Measurements from ENCODE around the gene WNT4. TPM values are rescaled to one million over a fixed set of nuclear protein-coding genes. Genes with fewer than 3 reads are reported as not detected.

The WNT4 gene
- total and polyA plus RNA-seq, 2 donors, result 1.8 to 1.9 TPM

GRCh38 chr1:22168412-22168973 is 25.6 kb upstream of the WNT4 start:
- Histone ChIP-seq H3K9me3 (ENCODE audit: control insufficient read depth in 2 of 2, insufficient read depth in 1 of 2, low read length in 1 of 2) (no peaks in the 10 kb centered on the region), H3K4me3 (ENCODE audit: low read length in 2 of 2) (no peak overlapping the region), H3K36me3 (ENCODE audit: control insufficient read depth in 2 of 2, insufficient read depth in 2 of 2, low read length in 1 of 2) (no peaks in the 10 kb centered on the region), H3K4me1 (ENCODE audit: control insufficient read depth in 2 of 2, insufficient read depth in 2 of 2, low read length in 2 of 2) (no peaks in the 10 kb centered on the region), H3K27ac (ENCODE audit: low read depth in 1 of 2, low read length in 1 of 2) (no peak overlapping the region), H3K27me3 (ENCODE audit: control insufficient read depth in 2 of 2, insufficient read depth in 1 of 2, low read length in 1 of 2) (peaks cover 0 to 2% of the 10 kb centered on the region in 2 donors)
- DNase-seq (ENCODE audit: low read depth in 6 of 9, low spot score in 9 of 9), result no peak
- 27% methylated on average over 4 of the region's 4 CpGs for WGBS

GRCh38 chr1:22166439-22166838 is 23.5 kb upstream of the WNT4 start:
- no peaks in the 10 kb centered on the region for H3K9me3 ChIP-seq (ENCODE audit: control insufficient read depth in 2 of 2, insufficient read depth in 1 of 2, low read length in 1 of 2)
- H3K4me1 ChIP-seq (ENCODE audit: control insufficient read depth in 2 of 2, insufficient read depth in 2 of 2, low read length in 2 of 2), result no peaks in the 10 kb centered on the region
- H3K27me3 ChIP-seq (ENCODE audit: control insufficient read depth in 2 of 2, insufficient read depth in 1 of 2, low read length in 1 of 2), result no peaks in the 10 kb centered on the region
- no peaks in the 10 kb centered on the region for H3K36me3 ChIP-seq (ENCODE audit: control insufficient read depth in 2 of 2, insufficient read depth in 2 of 2, low read length in 1 of 2)
- DNase-seq (ENCODE audit: low read depth in 6 of 9, low spot score in 9 of 9), result no peak
- no peak overlapping the region for H3K27ac ChIP-seq (ENCODE audit: low read depth in 1 of 2, low read length in 1 of 2)
- no peak overlapping the region for H3K4me3 ChIP-seq (ENCODE audit: low read length in 2 of 2)
- WGBS, result 91% methylated on average over 1 of the region's 1 CpG

GRCh38 chr1:22164841-22165808 is 22.2 kb upstream of the WNT4 start:
- Histone ChIP-seq H3K36me3 (ENCODE audit: control insufficient read depth in 2 of 2, insufficient read depth in 2 of 2, low read length in 1 of 2) (no peaks in the 10 kb centered on the region), H3K4me3 (ENCODE audit: low read length in 2 of 2) (no peak overlapping the region), H3K4me1 (ENCODE audit: control insufficient read depth in 2 of 2, insufficient read depth in 2 of 2, low read length in 2 of 2) (no peaks in the 10 kb centered on the region), H3K27ac (ENCODE audit: low read depth in 1 of 2, low read length in 1 of 2) (no peak overlapping the region), H3K27me3 (ENCODE audit: control insufficient read depth in 2 of 2, insufficient read depth in 1 of 2, low read length in 1 of 2) (no peaks in the 10 kb centered on the region), H3K9me3 (ENCODE audit: control insufficient read depth in 2 of 2, insufficient read depth in 1 of 2, low read length in 1 of 2) (no peaks in the 10 kb centered on the region)
- DNase-seq (ENCODE audit: low read depth in 6 of 9, low spot score in 9 of 9), result no peak
- WGBS, result 91% methylated on average over 14 of the region's 14 CpGs

GRCh38 chr1:22163564-22163963 is 20.7 kb upstream of the WNT4 start:
- no peaks in the 10 kb centered on the region for H3K27me3 ChIP-seq (ENCODE audit: control insufficient read depth in 2 of 2, insufficient read depth in 1 of 2, low read length in 1 of 2)
- no peak overlapping the region for H3K27ac ChIP-seq (ENCODE audit: low read depth in 1 of 2, low read length in 1 of 2)
- H3K4me1 ChIP-seq (ENCODE audit: control insufficient read depth in 2 of 2, insufficient read depth in 2 of 2, low read length in 2 of 2), result no peaks in the 10 kb centered on the region
- no peak for DNase-seq (ENCODE audit: low read depth in 6 of 9, low spot score in 9 of 9)
- 55% methylated on average over 6 of the region's 6 CpGs for WGBS
- H3K36me3 ChIP-seq (ENCODE audit: control insufficient read depth in 2 of 2, insufficient read depth in 2 of 2, low read length in 1 of 2), result no peaks in the 10 kb centered on the region
- no peak overlapping the region for H3K4me3 ChIP-seq (ENCODE audit: low read length in 2 of 2)
- H3K9me3 ChIP-seq (ENCODE audit: control insufficient read depth in 2 of 2, insufficient read depth in 1 of 2, low read length in 1 of 2), result no peaks in the 10 kb centered on the region

GRCh38 chr1:22163137-22163536 is 20.2 kb upstream of the WNT4 start:
- 81% methylated on average over 14 of the region's 14 CpGs for WGBS
- H3K27me3 ChIP-seq (ENCODE audit: control insufficient read depth in 2 of 2, insufficient read depth in 1 of 2, low read length in 1 of 2), result no peaks in the 10 kb centered on the region
- DNase-seq (ENCODE audit: low read depth in 6 of 9, low spot score in 9 of 9), result no peak
- no peaks in the 10 kb centered on the region for H3K4me1 ChIP-seq (ENCODE audit: control insufficient read depth in 2 of 2, insufficient read depth in 2 of 2, low read length in 2 of 2)
- no peaks in the 10 kb centered on the region for H3K36me3 ChIP-seq (ENCODE audit: control insufficient read depth in 2 of 2, insufficient read depth in 2 of 2, low read length in 1 of 2)
- H3K27ac ChIP-seq (ENCODE audit: low read depth in 1 of 2, low read length in 1 of 2), result no peak overlapping the region
- no peak overlapping the region for H3K4me3 ChIP-seq (ENCODE audit: low read length in 2 of 2)
- no peaks in the 10 kb centered on the region for H3K9me3 ChIP-seq (ENCODE audit: control insufficient read depth in 2 of 2, insufficient read depth in 1 of 2, low read length in 1 of 2)

- H3K4me1 ChIP-seq (ENCODE audit: control insufficient read depth in 2 of 2, insufficient read depth in 2 of 2, low read length in 2 of 2), result no peaks in the 10 kb centered on the region
- H3K9me3 ChIP-seq (ENCODE audit: control insufficient read depth in 2 of 2, insufficient read depth in 1 of 2, low read length in 1 of 2), result no peaks in the 10 kb centered on the region
- peaks cover 0 to 2% of the 10 kb centered on the region in 2 donors for H3K27me3 ChIP-seq (ENCODE audit: control insufficient read depth in 2 of 2, insufficient read depth in 1 of 2, low read length in 1 of 2)
- H3K27ac ChIP-seq (ENCODE audit: low read depth in 1 of 2, low read length in 1 of 2), result no peak overlapping the region
- no peak overlapping the region for H3K4me3 ChIP-seq (ENCODE audit: low read length in 2 of 2)
- H3K36me3 ChIP-seq (ENCODE audit: control insufficient read depth in 2 of 2, insufficient read depth in 2 of 2, low read length in 1 of 2), result no peaks in the 10 kb centered on the region
- WGBS, result 94% methylated on average over 17 of the region's 17 CpGs
- no peak for DNase-seq (ENCODE audit: low read depth in 6 of 9, low spot score in 9 of 9)
These were observed 17.0 kb upstream of the WNT4 start for GRCh38 chr1:22159891-22160290.

GRCh38 chr1:22158654-22159053 is 15.8 kb upstream of the WNT4 start:
- DNase-seq (ENCODE audit: low read depth in 6 of 9, low spot score in 9 of 9), result no peak
- H3K27ac ChIP-seq (ENCODE audit: low read depth in 1 of 2, low read length in 1 of 2), result no peak overlapping the region
- H3K4me3 ChIP-seq (ENCODE audit: low read length in 2 of 2), result no peak overlapping the region
- H3K27me3 ChIP-seq (ENCODE audit: control insufficient read depth in 2 of 2, insufficient read depth in 1 of 2, low read length in 1 of 2), result peaks cover 0 to 9% of the 10 kb centered on the region in 2 donors
- H3K4me1 ChIP-seq (ENCODE audit: control insufficient read depth in 2 of 2, insufficient read depth in 2 of 2, low read length in 2 of 2), result no peaks in the 10 kb centered on the region
- no peaks in the 10 kb centered on the region for H3K9me3 ChIP-seq (ENCODE audit: control insufficient read depth in 2 of 2, insufficient read depth in 1 of 2, low read length in 1 of 2)
- WGBS, result 93% methylated on average over 4 of the region's 4 CpGs
- no peaks in the 10 kb centered on the region for H3K36me3 ChIP-seq (ENCODE audit: control insufficient read depth in 2 of 2, insufficient read depth in 2 of 2, low read length in 1 of 2)

GRCh38 chr1:22157359-22157966 is 14.6 kb upstream of the WNT4 start:
- Histone ChIP-seq H3K9me3 (ENCODE audit: control insufficient read depth in 2 of 2, insufficient read depth in 1 of 2, low read length in 1 of 2) (no peaks in the 10 kb centered on the region), H3K4me3 (ENCODE audit: low read length in 2 of 2) (no peak overlapping the region), H3K27me3 (ENCODE audit: control insufficient read depth in 2 of 2, insufficient read depth in 1 of 2, low read length in 1 of 2) (peaks cover 2 to 15% of the 10 kb centered on the region in 2 donors), H3K4me1 (ENCODE audit: control insufficient read depth in 2 of 2, insufficient read depth in 2 of 2, low read length in 2 of 2) (no peaks in the 10 kb centered on the region), H3K36me3 (ENCODE audit: control insufficient read depth in 2 of 2, insufficient read depth in 2 of 2, low read length in 1 of 2) (no peaks in the 10 kb centered on the region), H3K27ac (ENCODE audit: low read depth in 1 of 2, low read length in 1 of 2) (no peak overlapping the region)
- no peak for DNase-seq (ENCODE audit: low read depth in 6 of 9, low spot score in 9 of 9)
- WGBS, result 96% methylated on average over 9 of the region's 9 CpGs

- H3K9me3 ChIP-seq (ENCODE audit: control insufficient read depth in 2 of 2, insufficient read depth in 1 of 2, low read length in 1 of 2), result no peaks in the 10 kb centered on the region
- H3K4me1 ChIP-seq (ENCODE audit: control insufficient read depth in 2 of 2, insufficient read depth in 2 of 2, low read length in 2 of 2), result no peaks in the 10 kb centered on the region
- H3K4me3 ChIP-seq (ENCODE audit: low read length in 2 of 2), result no peak overlapping the region
- no peak overlapping the region for H3K27ac ChIP-seq (ENCODE audit: low read depth in 1 of 2, low read length in 1 of 2)
- peaks cover 2 to 21% of the 10 kb centered on the region in 2 donors for H3K27me3 ChIP-seq (ENCODE audit: control insufficient read depth in 2 of 2, insufficient read depth in 1 of 2, low read length in 1 of 2)
- no peaks in the 10 kb centered on the region for H3K36me3 ChIP-seq (ENCODE audit: control insufficient read depth in 2 of 2, insufficient read depth in 2 of 2, low read length in 1 of 2)
- 89% methylated on average over 4 of the region's 4 CpGs for WGBS
- DNase-seq (ENCODE audit: low read depth in 6 of 9, low spot score in 9 of 9), result no peak
These were observed 12.6 kb upstream of the WNT4 start for GRCh38 chr1:22155517-22155916.
